Keratinocyte (primary cell): ENCODE data around the gene TMEM86A. TPM values are rescaled to one million over a fixed set of nuclear protein-coding genes. Genes with fewer than 3 reads are reported as not detected.

Source experiments
- DNase-seq: peaks from one replicate; pipeline ENCODE4 v3.0.0-alpha.2; 2011; ENCODE audit warnings: low read depth, missing footprints, low spot score
- FAIRE-seq: peaks from 2 replicates; lab custom pipeline; 2011; peaks lifted over from hg19 to GRCh38; lab: Jason Lieb, UNC
- H2AFZ ChIP-seq: 2 replicates; pipeline ENCODE4 v1.6.0; 2012; ENCODE audit warnings: low read length, control low read depth, inconsistent platforms; ENCODE audit not compliant: control insufficient read depth
- H3K27ac ChIP-seq: 2 replicates; pipeline ENCODE4 v1.5.1; 2011; ENCODE audit warnings: low read length; ENCODE audit not compliant: control insufficient read depth, insufficient read depth
- H3K27me3 ChIP-seq: 3 replicates; pipeline ENCODE4 v1.6.0; 2011; ENCODE audit warnings: low read length; ENCODE audit not compliant: control insufficient read depth, insufficient read depth; ENCODE audit errors: extremely low read depth
- H3K36me3 ChIP-seq, 2 experiments: 2 replicates in 1 of 2; 3 replicates in 1 of 2; pipeline ENCODE4 v1.5.1; 2011; ENCODE audit warnings: low read length in 2 of 2, mild to moderate bottlenecking in 1 of 2; ENCODE audit not compliant: control insufficient read depth in 2 of 2, insufficient read depth in 2 of 2; ENCODE audit errors: extremely low read depth in 1 of 2
- H3K4me1 ChIP-seq: 3 replicates; pipeline ENCODE4 v1.5.1; 2011; ENCODE audit warnings: low read length; ENCODE audit not compliant: control insufficient read depth, insufficient read depth; ENCODE audit errors: extremely low read depth
- H3K4me2 ChIP-seq: 3 replicates; pipeline ENCODE4 v1.6.0; 2011; ENCODE audit warnings: low read depth, low read length; ENCODE audit not compliant: control insufficient read depth, insufficient read depth; ENCODE audit errors: extremely low read depth
- H3K4me3 ChIP-seq, 3 experiments: fragments of 200-600 bp in 1 of 3; sonication (generic) in 1 of 3; 2 replicates in 2 of 3; 3 replicates in 1 of 3; pipeline ENCODE4 v1.5.1; 2011 to 2016; ENCODE audit warnings: low read length in 3 of 3, mild to moderate bottlenecking in 3 of 3, control low read depth in 2 of 3, inconsistent platforms in 1 of 3, low read depth in 1 of 3, mixed read lengths in 1 of 3, mixed run types in 1 of 3, moderate library complexity in 1 of 3; ENCODE audit not compliant: control insufficient read depth in 2 of 3, insufficient read depth in 2 of 3; ENCODE audit errors: extremely low read depth in 1 of 3
- H3K79me2 ChIP-seq: 2 replicates; pipeline ENCODE4 v1.6.0; 2012; ENCODE audit warnings: low read length; ENCODE audit not compliant: control insufficient read depth, insufficient read depth
- H3K9ac ChIP-seq: 3 replicates; pipeline ENCODE4 v1.6.0; 2011; ENCODE audit warnings: low read length; ENCODE audit not compliant: control insufficient read depth, insufficient read depth; ENCODE audit errors: extremely low read depth
- H3K9me1 ChIP-seq: 3 replicates; pipeline ENCODE4 v1.6.0; 2011; ENCODE audit warnings: low read length; ENCODE audit not compliant: control insufficient read depth, insufficient read depth; ENCODE audit errors: extremely low read depth
- H3K9me3 ChIP-seq: 2 replicates; pipeline ENCODE4 v1.5.1; 2012; ENCODE audit warnings: low read depth, low read length; ENCODE audit not compliant: control insufficient read depth
- H4K20me1 ChIP-seq: 3 replicates; pipeline ENCODE4 v1.6.0; 2011; ENCODE audit warnings: low read length; ENCODE audit not compliant: control insufficient read depth, insufficient read depth; ENCODE audit errors: extremely low read depth
- EZH2 ChIP-seq: IDR thresholded peaks from one replicate; pipeline ENCODE4 v1.6.1; 2012; ENCODE audit warnings: inconsistent platforms, mild to moderate bottlenecking, low read length, moderate library complexity
- dilution Hi-C: fragments of 300-500 bp; cut with MboI; formaldehyde crosslinking; loops from one replicate; pipeline ENCODE4 v1.7.0; 2020; ENCODE audit warnings: low sequenced_read_pairs; ENCODE audit not compliant: extremely low pct_ligation_motif_present
- polyA plus RNA-seq, 5 experiments: library from polyadenylated mRNA; depleted of rRNA in 3 of 5; stranded (reverse) in 3 of 5; stranded (forward) in 1 of 5; unstranded in 1 of 5; fragments of >200 nt; gene quantifications; 1 replicate in 1 of 5; 2 replicates in 3 of 5; 3 replicates in 1 of 5; pipeline versions ENCODE4 v1.2.1 to v1.2.3, GENCODE V29; 2011 to 2012; ENCODE audit warnings: missing spikeins in 2 of 5, low read depth in 1 of 5, low replicate concordance in 1 of 5
- TF ChIP-seq, protein P1 (sequence below), 3 experiments: IDR thresholded peaks in 1 of 3; conservative IDR thresholded peaks in 1 of 3; optimal IDR thresholded peaks in 1 of 3; 2 replicates in 2 of 3; 3 replicates in 1 of 3; pipeline versions ENCODE3 to v1.5.1; 2011; ENCODE audit warnings: low read length in 3 of 3, mild to moderate bottlenecking in 3 of 3, moderate library complexity in 2 of 3, control low read depth in 1 of 3, inconsistent platforms in 1 of 3; ENCODE audit not compliant: insufficient read depth in 2 of 3; ENCODE audit errors: extremely low read depth in 1 of 3

The TMEM86A gene
- polyA plus RNA-seq, 1 donor (not counting 4 experiments of a cell fraction or from before 2014, with no cell fraction given), result 2.5 TPM

DNA sequence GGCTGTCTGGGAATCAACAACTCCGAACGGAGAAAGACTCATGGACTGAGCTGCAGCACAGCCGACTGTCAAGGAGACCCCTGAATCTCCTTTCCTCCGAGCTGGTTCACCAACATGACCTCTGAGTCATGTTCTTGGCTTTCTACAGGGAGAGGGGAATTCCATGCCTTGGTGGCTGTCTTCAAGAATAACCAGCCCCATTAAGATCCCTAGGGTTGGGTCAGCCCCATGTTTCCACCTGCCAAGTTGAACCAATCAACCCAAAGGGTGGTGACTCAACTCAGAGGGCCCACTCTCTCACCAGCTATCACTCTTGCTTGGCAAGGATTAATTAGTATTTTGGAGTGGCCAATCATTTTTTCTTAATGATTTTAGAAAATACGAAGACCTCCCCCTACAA lies 55.7 kb downstream of the TMEM86A start:
- H2AFZ ChIP-seq, result no peak overlapping the region
- H3K4me1 ChIP-seq, result peaks cover 11% of the 10 kb centered on the region
- DNase-seq (no peak), FAIRE-seq (no peak)
- no peaks in the 10 kb centered on the region for H4K20me1 ChIP-seq
- H3K4me3 ChIP-seq, result no peak overlapping the region
- dilution Hi-C loops, result no loop called here
- H3K9me3 ChIP-seq, result no peaks in the 10 kb centered on the region
- H3K27me3 ChIP-seq, result no peaks in the 10 kb centered on the region
- no peaks in the 10 kb centered on the region for H3K36me3 ChIP-seq
- no peak overlapping the region for H3K4me2 ChIP-seq
- H3K27ac ChIP-seq, result no peak overlapping the region
- no peaks in the 10 kb centered on the region for H3K79me2 ChIP-seq
- TF ChIP-seq, protein P1, sequence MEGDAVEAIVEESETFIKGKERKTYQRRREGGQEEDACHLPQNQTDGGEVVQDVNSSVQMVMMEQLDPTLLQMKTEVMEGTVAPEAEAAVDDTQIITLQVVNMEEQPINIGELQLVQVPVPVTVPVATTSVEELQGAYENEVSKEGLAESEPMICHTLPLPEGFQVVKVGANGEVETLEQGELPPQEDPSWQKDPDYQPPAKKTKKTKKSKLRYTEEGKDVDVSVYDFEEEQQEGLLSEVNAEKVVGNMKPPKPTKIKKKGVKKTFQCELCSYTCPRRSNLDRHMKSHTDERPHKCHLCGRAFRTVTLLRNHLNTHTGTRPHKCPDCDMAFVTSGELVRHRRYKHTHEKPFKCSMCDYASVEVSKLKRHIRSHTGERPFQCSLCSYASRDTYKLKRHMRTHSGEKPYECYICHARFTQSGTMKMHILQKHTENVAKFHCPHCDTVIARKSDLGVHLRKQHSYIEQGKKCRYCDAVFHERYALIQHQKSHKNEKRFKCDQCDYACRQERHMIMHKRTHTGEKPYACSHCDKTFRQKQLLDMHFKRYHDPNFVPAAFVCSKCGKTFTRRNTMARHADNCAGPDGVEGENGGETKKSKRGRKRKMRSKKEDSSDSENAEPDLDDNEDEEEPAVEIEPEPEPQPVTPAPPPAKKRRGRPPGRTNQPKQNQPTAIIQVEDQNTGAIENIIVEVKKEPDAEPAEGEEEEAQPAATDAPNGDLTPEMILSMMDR (optimal IDR thresholded peaks at IDR 0.05 in 1 of 3, IDR thresholded peaks at IDR 0.05 in 1 of 3, conservative IDR thresholded peaks at IDR 0.05 in 1 of 3; ENCODE audit: extremely low read depth in 1 of 3, insufficient read depth in 2 of 3, low read length in 3 of 3), result no peak
- no peak for TF ChIP-seq EZH2
- no peaks in the 10 kb centered on the region for H3K9me1 ChIP-seq
- no peak overlapping the region for H3K9ac ChIP-seq

Other genes with a start within 250 kb of the TMEM86A start
- not detected in 3 replicates for gene LDHAL6A, start 242.9 kb upstream of the TMEM86A start, polyA plus RNA-seq
- 113 to 148 TPM (median 130 TPM) in 3 replicates for gene TSG101, start 171.8 kb upstream of the TMEM86A start, polyA plus RNA-seq
- 25.8 to 34.2 TPM (median 27.9 TPM) in 3 replicates for gene UEVLD, start 110.0 kb upstream of the TMEM86A start, polyA plus RNA-seq
- 0.63 to 1.7 TPM (median 0.70 TPM) in 3 replicates for gene MISFA, start 99.0 kb upstream of the TMEM86A start, polyA plus RNA-seq
- 14.3 to 17.9 TPM (median 15.6 TPM) in 3 replicates for gene SPTY2D1, start 64.4 kb upstream of the TMEM86A start, polyA plus RNA-seq
- 0.01 to 0.05 TPM (median 0.03 TPM) in 3 replicates for gene IGSF22, start 27.4 kb downstream of the TMEM86A start, polyA plus RNA-seq
- not detected in 3 replicates for gene PTPN5, start 93.0 kb downstream of the TMEM86A start, polyA plus RNA-seq
- not detected in 3 replicates for gene MRGPRX1, start 240.6 kb downstream of the TMEM86A start, polyA plus RNA-seq